ENCODE data around the gene CRTC2. TPM values are rescaled to one million over a fixed set of nuclear protein-coding genes. Genes with fewer than 3 reads are reported as not detected.

The CRTC2 gene
- total and polyA plus RNA-seq, 9 of the 15 experiments (the other 6 are each of a cell fraction or from before 2014, with no cell fraction given), result 2.7 to 26.4 (median 10.2) TPM

DNA sequence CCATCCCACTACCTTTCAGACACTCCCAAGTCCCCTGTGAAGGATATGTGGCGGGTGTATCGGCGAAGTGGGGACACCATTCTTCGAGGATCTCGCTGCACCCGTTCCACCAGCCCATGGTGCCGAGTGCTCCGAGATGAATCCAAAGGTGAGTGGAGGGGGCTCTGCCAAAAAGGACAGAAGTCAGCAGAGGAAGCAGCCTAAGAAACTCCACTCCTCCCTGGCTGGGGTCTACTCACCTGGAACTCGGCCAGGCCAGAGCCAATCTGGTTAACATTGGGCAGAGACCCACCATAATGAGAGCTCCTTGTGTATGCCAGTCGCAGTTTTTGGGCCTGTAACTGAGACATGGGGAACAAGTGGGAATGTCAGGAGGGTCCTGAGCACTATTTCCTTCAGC, 3.6 kb downstream of the CRTC2 start:
- WGBS (ENCODE audit: insufficient coverage, low coverage, missing lambda C conversion rate), result 91% methylated on average over 10 of the region's 10 CpGs
- peaks cover 51% of the 10 kb centered on the region; the same call in 2 of the 3 replicates for H3K36me3 ChIP-seq (ENCODE audit: control insufficient read depth, insufficient read depth, low read length)
- H4K20me1 ChIP-seq (replicated peaks; ENCODE audit: control insufficient read depth, insufficient read depth, low read length), result peaks cover 9% of the 10 kb centered on the region; the same call in 1 of the 2 replicates

More for the DNA sequence above, 3.6 kb downstream of the CRTC2 start:
- TF ChIP-seq NR0B1 (IDR thresholded peaks at IDR 0.05; ENCODE audit: partially characterized antibody) (no peak), PURB (CRISPR knock-in tag; IDR thresholded peaks at IDR 0.05; ENCODE audit: low read depth) (no peak), ZC3H11A (IDR thresholded peaks at IDR 0.05; ENCODE audit: low read depth, low read length) (no peak), TCF15 (CRISPR knock-in tag; IDR thresholded peaks at IDR 0.05) (no peak), TEAD4 (IDR thresholded peaks at IDR 0.05; ENCODE audit: low read length) (no peak), TEAD4 (CRISPR knock-in tag; IDR thresholded peaks at IDR 0.05; ENCODE audit: borderline replicate concordance) (no peak), HCFC1 (IDR thresholded peaks at IDR 0.05; ENCODE audit: low read depth, low read length) (no peak), RFX1 (IDR thresholded peaks at IDR 0.05) (no peak), RBM25 (IDR thresholded peaks at IDR 0.05; ENCODE audit: low read depth, low read length, severe bottlenecking) (no peak), DDX20 (tag; IDR thresholded peaks at IDR 0.05; ENCODE audit: low read depth) (no peak), ZNF311 (CRISPR knock-in tag; IDR thresholded peaks at IDR 0.05) (no peak)
- TF ChIP-seq, protein P1, sequence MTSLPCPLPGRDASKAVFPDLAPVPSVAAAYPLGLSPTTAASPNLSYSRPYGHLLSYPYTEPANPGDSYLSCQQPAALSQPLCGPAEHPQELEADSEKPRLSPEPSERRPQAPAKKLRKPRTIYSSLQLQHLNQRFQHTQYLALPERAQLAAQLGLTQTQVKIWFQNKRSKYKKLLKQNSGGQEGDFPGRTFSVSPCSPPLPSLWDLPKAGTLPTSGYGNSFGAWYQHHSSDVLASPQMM (CRISPR knock-in tag; IDR thresholded peaks at IDR 0.05), result no peak
- no TSS peak for BruUV-seq (replicated peaks)
- FAIRE-seq, result no peak
- intact Hi-C loops (cut with micrococcal nuclease), result no loop called here
- POLR2A ChIA-PET, result no interaction called here
- H3K4me3 ChIP-seq, result no peak overlapping the region
- H3K9me3 ChIP-seq (replicated peaks; ENCODE audit: control insufficient read depth, insufficient read depth, low read depth, low read length), result no peaks in the 10 kb centered on the region
- in situ Hi-C loops (cut with MboI), result no loop called here
- DNase-seq (ENCODE audit: extremely low read depth in 1 of 4, low spot score in 3 of 4), result no peak
- no peak overlapping the region for H3K27ac ChIP-seq (ENCODE audit: extremely low read depth, low read depth, low read length)
- H2AFZ ChIP-seq (ENCODE audit: low read depth, low read length), result no peak overlapping the region
- no peaks in the 10 kb centered on the region for H3K27me3 ChIP-seq (ENCODE audit: control insufficient read depth in 2 of 2, insufficient read depth in 2 of 2, low read length in 2 of 2)
- ATAC-seq, result no peak
- H3K9ac ChIP-seq (ENCODE audit: insufficient read depth in 1 of 2, low read depth in 2 of 2, low read length in 2 of 2), result peak overlapping the region in 1 of 2 experiments; percentile 57; a peak in 1 of 4 replicates
- CTCF ChIA-PET (ENCODE audit: low intra/inter-chr PET ratio), result interaction anchor here (0.7 kb wide), 1 partner anchor 1122 kb away, joined by 3 read pairs; no protein-coding TSS in a partner anchor
- H3K4me1 ChIP-seq (replicated peaks in 1 of 2; ENCODE audit: control insufficient read depth in 2 of 2, insufficient read depth in 2 of 2, low read length in 2 of 2), result peaks cover 12 to 24% of the 10 kb centered on the region in 2 experiments
- H3K4me2 ChIP-seq (ENCODE audit: insufficient read depth, low read length), result no peak overlapping the region
- peaks cover 39% of the 10 kb centered on the region for H3K79me2 ChIP-seq (ENCODE audit: control insufficient read depth, insufficient read depth, low read length)
- no peaks in the 10 kb centered on the region for H3K9me1 ChIP-seq (ENCODE audit: control insufficient read depth, insufficient read depth, low read length)

Measured in K562 (cell line).